Measurements from ENCODE around the gene DCUN1D2. TPM values are rescaled to one million over a fixed set of nuclear protein-coding genes. Genes with fewer than 3 reads are reported as not detected.
A peak's percentile ranks its signal among the peaks of the same experiment; 100 is the strongest.

The DCUN1D2 gene
- total and polyA plus RNA-seq, 2 donors from 2014 or later, result 7.6 to 19.5 TPM

GRCh38 chr13:113458253-113459065 lies 32.1 kb downstream of the DCUN1D2 start:
- intact Hi-C loops (cut with DNase I), result no loop called here
- no peaks in the 10 kb centered on the region for H3K27me3 ChIP-seq (ENCODE audit: control insufficient read depth, insufficient read depth, low read length)
- no peak overlapping the region for H3K4me3 ChIP-seq (ENCODE audit: low read length in 3 of 3)
- DNase-seq (peak in 3 of 5 donors; percentile 42 to 44 (median 43)), FAIRE-seq (no peak)
- H3K9me3 ChIP-seq (ENCODE audit: control insufficient read depth in 2 of 3, insufficient read depth in 1 of 3, low read length in 3 of 3), result no peaks in the 10 kb centered on the region
- peak; percentile 14 for TF ChIP-seq CTCF (IDR thresholded peaks at IDR 0.05; ENCODE audit: borderline replicate concordance, extremely low read depth, insufficient read depth)
- H3K27ac ChIP-seq (ENCODE audit: low read depth in 2 of 2, low read length in 2 of 2), result no peak overlapping the region
- H3K9ac ChIP-seq (ENCODE audit: low read length in 3 of 3), result no peak overlapping the region
- no peaks in the 10 kb centered on the region for H3K4me1 ChIP-seq (ENCODE audit: control insufficient read depth in 2 of 3, insufficient read depth in 2 of 3, low read depth in 1 of 3, low read length in 3 of 3)
- peaks cover 4 to 58% (median 19%) of the 10 kb centered on the region in 3 donors for H3K36me3 ChIP-seq (ENCODE audit: control insufficient read depth in 2 of 3, insufficient read depth in 3 of 3, low read length in 3 of 3)

- Histone ChIP-seq H3K9me3 (ENCODE audit: control insufficient read depth in 2 of 3, insufficient read depth in 1 of 3, low read length in 3 of 3) (no peaks in the 10 kb centered on the region), H3K4me1 (ENCODE audit: control insufficient read depth in 2 of 3, insufficient read depth in 2 of 3, low read depth in 1 of 3, low read length in 3 of 3) (no peaks in the 10 kb centered on the region), H3K4me3 (ENCODE audit: low read length in 3 of 3) (no peak overlapping the region), H3K36me3 (ENCODE audit: control insufficient read depth in 2 of 3, insufficient read depth in 3 of 3, low read length in 3 of 3) (peaks cover 4 to 58% (median 19%) of the 10 kb centered on the region in 3 donors), H3K27me3 (ENCODE audit: control insufficient read depth, insufficient read depth, low read length) (no peaks in the 10 kb centered on the region), H3K9ac (ENCODE audit: low read length in 3 of 3) (no peak overlapping the region), H3K27ac (ENCODE audit: low read depth in 2 of 2, low read length in 2 of 2) (no peak overlapping the region)
- FAIRE-seq, result no peak
- peak in 1 of 5 donors; percentile 69 for DNase-seq
- no peak for TF ChIP-seq CTCF (IDR thresholded peaks at IDR 0.05; ENCODE audit: borderline replicate concordance, extremely low read depth, insufficient read depth)
- intact Hi-C loops (cut with DNase I), result no loop called here
Measured at GRCh38 chr13:113457510-113457909, 33.0 kb downstream of the DCUN1D2 start.

- no peak for FAIRE-seq
- peak in 1 of 5 donors; percentile 47 for DNase-seq
- Histone ChIP-seq H3K27ac (ENCODE audit: low read depth in 2 of 2, low read length in 2 of 2) (no peak overlapping the region), H3K4me3 (ENCODE audit: low read length in 3 of 3) (no peak overlapping the region), H3K9me3 (ENCODE audit: control insufficient read depth in 2 of 3, insufficient read depth in 1 of 3, low read length in 3 of 3) (no peaks in the 10 kb centered on the region), H3K9ac (ENCODE audit: low read length in 3 of 3) (no peak overlapping the region), H3K27me3 (ENCODE audit: control insufficient read depth, insufficient read depth, low read length) (no peaks in the 10 kb centered on the region), H3K36me3 (ENCODE audit: control insufficient read depth in 2 of 3, insufficient read depth in 3 of 3, low read length in 3 of 3) (peaks cover 4 to 54% (median 19%) of the 10 kb centered on the region in 3 donors), H3K4me1 (ENCODE audit: control insufficient read depth in 2 of 3, insufficient read depth in 2 of 3, low read depth in 1 of 3, low read length in 3 of 3) (no peaks in the 10 kb centered on the region)
- intact Hi-C loops (cut with DNase I), result no loop called here
- no peak for TF ChIP-seq CTCF (IDR thresholded peaks at IDR 0.05; ENCODE audit: borderline replicate concordance, extremely low read depth, insufficient read depth)
Measured at GRCh38 chr13:113456116-113456702, 34.3 kb downstream of the DCUN1D2 start.
